ENCODE measurements around the gene ISM1. TPM values are rescaled to one million over a fixed set of nuclear protein-coding genes. Genes with fewer than 3 reads are reported as not detected.
A peak's percentile ranks its signal among the peaks of the same experiment; 100 is the strongest.

The ISM1 gene
- total RNA-seq, 4 donors from 2014 or later = 2.3 to 17.5 (median 4.4) TPM

GRCh38 chr20:13267231-13267630 lies 46.2 kb downstream of the ISM1 start:
- H3K9me3 ChIP-seq = no peaks in the 10 kb centered on the region
- TF ChIP-seq CTCF (IDR thresholded peaks at IDR 0.05) = no peak
- TF ChIP-seq POLR2A (IDR thresholded peaks at IDR 0.05) = no peak
- H3K4me1 ChIP-seq = peaks cover 0 to 19% (median 0%) of the 10 kb centered on the region in 3 donors
- DNase-seq = no peak
- no peak overlapping the region for H3K27ac ChIP-seq
- no peaks in the 10 kb centered on the region for H3K27me3 ChIP-seq
- H3K36me3 ChIP-seq = no peaks in the 10 kb centered on the region
- WGBS, 2 donors = 72 to 82% methylated on average over 7 of the region's 7 CpGs
- H3K4me3 ChIP-seq = no peak overlapping the region
- intact Hi-C loops (cut with DNase I) = no loop called here

- TF ChIP-seq POLR2A (IDR thresholded peaks at IDR 0.05) (no peak), CTCF (IDR thresholded peaks at IDR 0.05) (no peak)
- Histone ChIP-seq H3K27ac (no peak overlapping the region), H3K4me1 (peaks cover 0 to 25% (median 0%) of the 10 kb centered on the region in 3 donors), H3K9me3 (no peaks in the 10 kb centered on the region), H3K27me3 (no peaks in the 10 kb centered on the region), H3K4me3 (no peak overlapping the region), H3K36me3 (no peaks in the 10 kb centered on the region)
- WGBS, 2 donors = 77 to 81% methylated on average over 2 of the region's 2 CpGs
- intact Hi-C loops (cut with DNase I) = no loop called here
- DNase-seq = no peak
Observed at GRCh38 chr20:13268953-13269352, 47.9 kb downstream of the ISM1 start.

- WGBS, 2 donors = 18 to 33% methylated on average over 1 of the region's 1 CpG
- no peak overlapping the region for H3K27ac ChIP-seq
- H3K4me1 ChIP-seq = peaks cover 0 to 36% (median 0%) of the 10 kb centered on the region in 3 donors
- TF ChIP-seq CTCF (IDR thresholded peaks at IDR 0.05) (no peak), POLR2A (IDR thresholded peaks at IDR 0.05) (no peak)
- no peak overlapping the region for H3K4me3 ChIP-seq
- H3K27me3 ChIP-seq = no peaks in the 10 kb centered on the region
- intact Hi-C loops (cut with DNase I) = no loop called here
- H3K36me3 ChIP-seq = no peaks in the 10 kb centered on the region
- no peaks in the 10 kb centered on the region for H3K9me3 ChIP-seq
- no peak for DNase-seq
Observed at GRCh38 chr20:13270211-13270610, 49.1 kb downstream of the ISM1 start.

GRCh38 chr20:13271098-13271497 lies 50.0 kb downstream of the ISM1 start:
- 57 to 65% methylated on average over 3 of the region's 3 CpGs for WGBS, 2 donors
- intact Hi-C loops (cut with DNase I) = no loop called here
- no peaks in the 10 kb centered on the region for H3K36me3 ChIP-seq
- H3K4me3 ChIP-seq = no peak overlapping the region
- no peak overlapping the region for H3K27ac ChIP-seq
- no peaks in the 10 kb centered on the region for H3K9me3 ChIP-seq
- H3K27me3 ChIP-seq = no peaks in the 10 kb centered on the region
- TF ChIP-seq POLR2A (IDR thresholded peaks at IDR 0.05) = no peak
- no peak for TF ChIP-seq CTCF (IDR thresholded peaks at IDR 0.05)
- no peak for DNase-seq
- peaks cover 0 to 36% (median 0%) of the 10 kb centered on the region in 3 donors for H3K4me1 ChIP-seq

- H3K36me3 ChIP-seq = no peaks in the 10 kb centered on the region
- intact Hi-C loops (cut with DNase I) = no loop called here
- DNase-seq = no peak
- peaks cover 0 to 36% (median 0%) of the 10 kb centered on the region in 3 donors for H3K4me1 ChIP-seq
- H3K27me3 ChIP-seq = no peaks in the 10 kb centered on the region
- H3K27ac ChIP-seq = peak overlapping the region in 1 of 4 donors; percentile 33
- no peak for TF ChIP-seq POLR2A (IDR thresholded peaks at IDR 0.05)
- no peak for TF ChIP-seq CTCF (IDR thresholded peaks at IDR 0.05)
- no peak overlapping the region for H3K4me3 ChIP-seq
- no peaks in the 10 kb centered on the region for H3K9me3 ChIP-seq
- WGBS, 2 donors = 62 to 70% methylated on average over 10 of the region's 10 CpGs
Observed at GRCh38 chr20:13271977-13272975, 51.2 kb downstream of the ISM1 start.
